GM18867 (cell line): ENCODE measurements around the gene PDE4B.
A peak's percentile ranks its signal among the peaks of the same experiment; 100 is the strongest.

Experiments
- ATAC-seq: cut with Tn5 transposase; IDR thresholded peaks from one replicate; pipeline ENCODE4 v1.9.1; 2021; ENCODE audit warnings: mild to moderate bottlenecking, moderate library complexity; ENCODE audit not compliant: unreplicated experiment

Gene PDE4B

DNA sequence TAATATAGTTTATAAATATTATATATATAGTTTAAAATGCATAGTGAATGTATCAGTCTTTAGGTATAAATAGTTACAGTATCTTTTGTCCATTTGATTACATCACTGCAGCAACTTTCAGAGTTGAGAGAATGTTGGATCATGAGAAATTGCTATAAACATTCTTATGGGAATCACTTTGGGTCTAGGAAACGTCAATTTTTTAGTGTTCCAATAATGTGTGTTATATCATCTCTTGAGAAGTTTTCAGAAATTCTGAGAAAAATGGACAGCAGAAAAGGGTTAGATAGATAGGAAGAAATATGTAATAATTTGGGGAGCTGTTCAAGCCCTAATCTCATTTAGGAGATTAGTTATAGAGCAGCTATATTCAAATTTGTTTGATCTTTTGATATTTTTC, 556.1 kb downstream of the PDE4B start:
- no peak for ATAC-seq

DNA sequence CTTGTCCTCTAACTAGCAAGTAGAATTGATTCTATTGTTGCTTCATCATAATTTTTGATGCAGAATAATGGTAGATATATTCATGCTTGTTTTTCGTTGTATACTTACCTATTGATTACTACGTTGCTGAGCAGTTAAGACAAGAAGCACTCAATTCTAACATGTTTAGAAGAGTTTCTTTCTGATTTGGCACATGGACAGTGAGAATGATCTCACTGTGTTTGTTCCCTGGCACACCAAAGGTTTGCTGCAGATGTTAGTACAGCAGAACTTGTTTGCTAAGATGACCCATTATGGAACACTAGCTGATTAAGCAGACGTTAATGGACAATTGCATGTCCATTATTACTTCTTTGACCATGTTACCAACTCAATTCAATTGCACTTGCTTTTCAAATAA, 556.5 kb downstream of the PDE4B start:
- ATAC-seq = no peak

- ATAC-seq = peak; percentile 68
Measured at GRCh38 chr1:66350001-66350547, 557.4 kb downstream of the PDE4B start.

GRCh38 chr1:66351478-66351877, 558.8 kb downstream of the PDE4B start:
- peak; percentile 27 for ATAC-seq

- ATAC-seq = peak; percentile 51
Measured at GRCh38 chr1:66351913-66352312, 559.2 kb downstream of the PDE4B start.

- ATAC-seq = no peak
Measured at GRCh38 chr1:66352792-66353191, 560.1 kb downstream of the PDE4B start.

DNA sequence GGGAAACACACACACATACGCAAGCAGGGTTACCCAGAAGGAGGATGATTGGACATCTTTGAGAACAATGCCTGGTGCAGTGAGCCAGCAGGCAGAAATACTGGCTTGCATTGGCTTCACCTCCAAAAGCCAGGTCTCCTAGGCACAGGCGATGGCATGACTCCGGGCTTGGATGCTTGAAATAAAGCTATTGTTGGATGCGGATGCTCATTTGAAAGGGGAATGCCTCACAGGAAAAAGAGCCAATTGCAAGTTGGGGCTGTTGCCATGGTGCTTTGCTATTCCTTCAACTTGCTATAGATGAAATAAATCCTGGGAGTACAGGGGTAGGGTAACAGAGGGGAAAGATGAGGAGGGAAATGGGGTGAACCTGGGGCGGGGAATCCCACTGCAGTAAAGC, 560.6 kb downstream of the PDE4B start:
- ATAC-seq = no peak

DNA sequence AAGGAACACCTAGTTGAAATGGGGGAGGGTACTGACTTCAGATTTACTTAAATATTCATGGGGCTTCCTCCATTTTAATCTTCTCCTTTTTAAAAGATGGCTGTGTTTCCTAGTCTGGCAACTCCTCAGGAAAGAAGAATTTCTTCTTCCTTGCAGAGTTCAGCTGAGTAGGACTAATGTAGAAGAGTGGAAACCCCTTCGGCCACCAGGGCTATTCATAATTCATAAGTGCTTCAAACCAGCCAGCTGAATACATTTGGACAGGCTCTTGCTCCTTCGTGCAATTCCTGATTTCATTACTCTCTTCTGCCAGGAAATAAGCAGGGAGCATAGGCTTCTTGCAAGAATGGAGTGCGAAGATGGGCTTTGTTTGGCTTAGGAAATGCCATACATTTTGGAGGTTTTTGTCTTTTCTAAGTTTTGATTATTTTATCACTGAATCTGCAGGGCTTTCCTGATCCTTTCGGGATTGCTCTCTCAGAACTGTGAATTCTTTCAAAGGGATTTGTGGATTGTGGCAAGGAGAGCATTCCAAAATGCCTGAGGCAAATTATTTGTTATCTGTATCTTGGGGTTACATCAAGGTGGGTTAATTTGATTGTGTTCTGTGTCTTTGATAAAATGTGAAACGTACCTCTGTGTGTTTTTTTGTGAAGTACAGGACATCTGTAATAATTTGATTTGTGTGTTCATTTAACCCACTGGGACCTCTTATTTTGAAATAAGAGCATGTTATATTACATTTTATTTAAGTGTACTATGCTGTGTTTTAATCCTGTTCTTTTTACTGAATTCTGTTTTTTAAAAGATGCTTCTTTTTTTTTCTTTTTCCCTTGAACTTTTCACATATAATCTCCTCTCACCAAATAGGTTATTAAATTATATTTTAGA, 561.9 kb downstream of the PDE4B start:
- no peak for ATAC-seq

DNA sequence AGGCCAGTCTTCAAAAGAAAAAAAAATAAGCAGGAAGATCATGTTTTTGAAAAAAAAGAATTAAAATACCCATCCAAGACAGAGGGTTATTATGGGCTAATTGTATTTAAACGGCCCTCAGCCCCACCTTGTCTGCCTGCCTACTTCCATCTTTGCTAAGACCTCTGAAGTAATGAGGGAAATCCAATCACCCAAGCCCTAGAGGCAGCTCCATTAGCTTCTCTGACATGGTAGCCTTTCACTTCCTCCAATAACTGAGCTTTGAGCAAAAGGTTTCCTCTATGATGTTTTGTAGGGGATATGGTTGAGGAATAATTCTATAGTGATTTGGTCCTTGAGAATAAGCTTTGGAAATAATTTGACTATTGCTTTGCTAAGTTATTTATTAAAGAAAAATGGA, 563.1 kb downstream of the PDE4B start:
- ATAC-seq = no peak

DNA sequence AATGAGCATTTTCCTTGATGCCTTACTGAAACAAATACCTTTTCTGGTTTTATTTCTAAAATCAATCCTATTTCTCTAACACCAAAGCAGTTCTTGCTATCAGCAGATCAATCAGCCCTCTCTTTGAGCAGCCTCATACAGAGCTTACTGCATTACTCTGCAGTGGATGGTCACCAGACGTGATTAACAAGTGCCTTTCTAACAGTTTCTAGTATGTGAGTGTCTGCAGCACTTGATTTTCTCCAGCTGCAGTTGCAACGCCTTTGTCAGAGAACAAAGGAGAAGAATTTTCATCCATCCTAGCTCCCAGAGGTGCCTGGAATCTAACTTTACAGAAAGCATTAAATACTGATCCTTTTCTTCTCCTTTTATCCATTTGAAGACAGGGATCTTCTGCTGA, 563.9 kb downstream of the PDE4B start:
- no peak for ATAC-seq

DNA sequence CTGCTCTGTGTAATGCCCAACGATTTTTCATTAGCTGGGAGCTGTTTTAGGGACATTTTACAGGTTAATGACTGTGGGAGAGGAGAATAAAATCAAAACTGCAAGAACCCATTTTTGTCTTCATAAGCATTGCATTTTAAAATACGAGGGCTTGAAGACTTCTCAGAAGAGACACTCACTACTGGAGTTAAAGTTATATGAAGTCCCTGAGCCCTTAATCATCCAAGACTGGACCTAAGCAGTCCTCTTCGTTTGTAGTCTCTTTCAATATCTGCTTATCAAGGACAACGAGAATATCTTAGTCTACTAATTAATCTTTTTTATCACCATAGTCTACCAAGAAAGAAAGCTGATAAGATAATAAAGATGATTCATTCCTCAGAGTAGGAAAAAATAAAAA, 564.3 kb downstream of the PDE4B start:
- no peak for ATAC-seq

DNA sequence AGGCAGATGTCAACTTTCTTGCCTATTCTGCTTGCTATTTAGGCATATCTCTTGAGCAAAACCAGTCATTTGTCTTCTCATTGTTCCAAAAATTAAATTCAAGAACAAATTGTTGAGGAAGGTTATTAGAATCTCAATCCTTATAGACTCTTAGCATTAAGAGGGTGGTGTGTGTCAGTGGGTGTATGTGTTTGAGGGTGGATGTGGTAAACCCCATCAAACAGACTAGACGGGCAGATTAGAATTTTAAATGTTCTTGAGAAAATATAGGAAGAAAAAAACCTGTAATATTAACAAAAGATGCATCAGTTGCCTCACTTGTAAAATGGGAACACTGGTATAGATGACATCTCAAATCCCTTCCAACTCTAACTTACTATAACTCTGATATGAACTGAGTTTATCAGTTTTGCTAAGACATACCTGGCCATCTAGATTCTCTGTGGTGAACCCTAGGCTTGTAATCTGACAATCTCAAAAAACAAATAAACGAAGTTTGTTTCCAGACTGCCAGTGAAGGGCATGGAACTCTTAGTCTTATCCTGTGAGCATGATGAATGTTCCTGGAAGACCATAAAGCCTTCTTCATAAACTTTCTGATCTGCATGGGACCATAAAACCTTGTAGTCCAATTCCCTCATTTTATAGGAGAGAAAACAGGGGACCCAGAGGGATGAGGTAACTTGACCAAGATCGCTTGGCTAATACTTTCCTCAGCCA, 564.9 kb downstream of the PDE4B start:
- no peak for ATAC-seq

DNA sequence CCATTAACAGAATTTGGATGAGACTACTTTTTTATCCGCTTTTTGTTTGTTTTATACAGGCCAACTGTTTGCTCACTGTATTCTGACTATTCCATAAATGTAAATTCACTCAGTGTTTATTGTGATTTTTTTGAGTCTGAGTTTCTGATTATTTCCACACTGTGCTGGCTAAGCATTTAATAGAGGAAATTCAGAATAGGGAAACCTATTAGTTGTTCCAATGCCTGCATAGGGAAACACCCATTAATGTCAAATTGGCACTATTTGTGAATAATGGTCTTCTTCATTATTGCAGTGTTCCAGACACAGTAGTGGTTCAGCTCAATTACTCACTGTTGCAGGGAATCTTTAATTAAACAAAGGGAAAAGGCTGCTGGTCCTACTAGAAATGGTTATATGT, 566.6 kb downstream of the PDE4B start:
- no peak for ATAC-seq

DNA sequence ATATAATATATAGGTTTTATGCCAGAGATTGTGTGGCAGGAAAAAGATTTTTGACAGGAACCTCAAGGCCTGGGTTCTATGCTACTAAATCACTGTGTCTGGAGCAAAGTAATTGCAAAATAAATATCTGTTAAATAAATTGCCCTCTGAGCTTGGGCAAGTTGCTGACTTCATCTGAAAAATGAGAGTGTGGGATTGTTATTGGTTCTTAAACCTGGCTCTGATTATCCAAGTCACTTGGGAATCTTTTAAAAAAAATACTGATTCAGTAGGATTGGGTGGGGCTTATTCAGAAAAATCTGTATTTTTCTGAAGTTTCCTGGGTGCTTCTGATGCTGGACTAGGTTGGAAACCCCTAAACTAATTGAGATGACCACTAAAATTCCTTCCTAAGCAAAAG, 567.1 kb downstream of the PDE4B start:
- ATAC-seq = no peak

GRCh38 chr1:66360285-66360724, 567.6 kb downstream of the PDE4B start:
- peak; percentile 43 for ATAC-seq

- ATAC-seq = peak; percentile 60
Measured at GRCh38 chr1:66364578-66365391, 572.1 kb downstream of the PDE4B start.

DNA sequence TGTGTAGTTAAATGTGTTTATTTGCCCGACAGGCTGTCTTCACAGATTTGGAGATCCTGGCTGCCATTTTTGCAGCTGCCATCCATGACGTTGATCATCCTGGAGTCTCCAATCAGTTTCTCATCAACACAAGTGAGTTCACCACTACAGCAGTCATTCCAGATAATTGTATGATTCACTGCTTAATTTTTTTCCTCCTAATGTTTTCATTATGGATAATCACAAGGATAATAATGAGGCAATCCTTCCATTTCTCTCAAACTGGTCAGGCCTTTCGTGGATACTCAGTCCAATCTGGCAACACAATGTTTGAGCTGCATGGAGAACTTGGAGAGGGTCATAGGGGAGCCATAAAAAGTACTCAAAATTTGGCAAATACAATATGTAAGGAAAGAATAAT, 572.9 kb downstream of the PDE4B start:
- no peak for ATAC-seq

DNA sequence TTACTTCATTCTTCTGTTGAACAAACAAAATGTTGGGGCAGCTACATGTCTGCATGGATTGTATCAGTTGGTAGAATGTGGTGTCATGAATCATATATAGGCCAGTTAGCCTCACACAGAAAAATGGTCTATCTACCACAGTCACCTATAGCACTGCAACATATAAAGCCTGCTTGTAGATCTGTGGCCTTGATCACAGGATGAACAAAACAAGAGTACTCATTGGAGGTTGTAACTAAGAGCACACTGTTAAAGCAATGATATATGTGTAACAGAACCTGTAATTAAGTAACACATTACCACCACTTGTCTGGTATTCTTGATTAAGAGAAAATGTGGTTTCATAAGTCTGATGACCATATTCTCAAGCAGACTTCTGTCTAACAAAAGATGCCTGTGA, 573.9 kb downstream of the PDE4B start:
- no peak for ATAC-seq

GRCh38 chr1:66367369-66367768, 574.7 kb downstream of the PDE4B start:
- ATAC-seq = no peak

DNA sequence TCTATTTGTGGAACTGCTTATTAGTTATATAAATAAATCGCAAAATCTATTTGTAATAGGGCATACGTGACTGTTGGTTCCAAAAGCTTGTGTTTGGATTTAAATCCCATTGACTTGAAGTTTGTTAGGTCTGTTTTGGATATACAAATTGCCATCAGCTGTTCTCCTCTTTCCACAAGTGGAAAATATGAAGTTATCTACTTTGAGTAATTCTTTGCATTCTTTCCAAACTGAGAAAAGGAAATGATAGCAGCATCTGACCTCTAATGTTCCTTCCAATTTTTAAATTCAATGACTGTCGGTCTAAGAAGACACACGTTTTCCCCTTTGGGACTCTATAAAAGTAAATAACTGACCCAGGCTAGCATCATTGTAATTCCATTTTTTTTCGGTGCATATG, 575.6 kb downstream of the PDE4B start:
- no peak for ATAC-seq

DNA sequence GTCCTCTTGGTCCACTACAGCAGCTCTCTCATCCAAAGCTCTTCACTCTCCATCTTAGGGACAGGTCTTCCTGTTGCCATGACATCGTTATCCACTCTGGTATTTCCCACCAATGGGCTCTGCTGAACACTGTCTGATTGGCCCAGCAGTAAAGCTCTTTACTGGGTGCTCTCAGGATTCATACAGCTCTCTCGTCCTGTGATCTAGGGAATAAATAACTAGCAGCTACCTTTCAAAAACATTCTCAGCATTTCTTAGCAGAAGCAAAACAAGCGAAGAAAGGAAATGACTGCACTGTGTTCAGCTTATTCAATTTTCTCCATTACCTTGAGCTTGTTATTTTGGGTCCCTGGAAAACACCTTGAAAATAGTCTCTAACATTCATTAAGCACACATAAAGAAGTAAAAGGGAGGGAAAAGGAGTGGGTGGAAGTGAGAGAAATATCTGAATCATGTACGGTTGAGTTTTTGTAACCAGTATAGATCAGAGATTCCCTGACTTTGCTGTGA, 577.8 kb downstream of the PDE4B start:
- ATAC-seq = no peak
